Right lobe of liver (tissue), 4 donors: Measurements from ENCODE around the gene GNB4.

ENCODE experiments used
- POLR2A ChIP-seq: fragments of 450-650 bp; IDR thresholded peaks from one replicate; pipeline ENCODE4 v1.6.1; 2017; ENCODE audit warnings: antibody characterized with exemption, mild to moderate bottlenecking
- TF ChIP-seq, protein P1 (sequence below), 4 donors: fragments of 200-600 bp in 3 of 4; fragments of 450-650 bp in 1 of 4; IDR thresholded peaks; one replicate each; pipeline versions ENCODE4 v1.5.1 to v1.8.0; 2016 to 2022; ENCODE audit warnings: antibody characterized with exemption in 4 of 4, mild to moderate bottlenecking in 2 of 4
- donor health status: DM: no; HTN: no; CAD: no.
- donor health status: DM: no; HTN: no; CAD: no.
- donor health status: DM: no; HTN: yes; CAD: no.

DNA sequence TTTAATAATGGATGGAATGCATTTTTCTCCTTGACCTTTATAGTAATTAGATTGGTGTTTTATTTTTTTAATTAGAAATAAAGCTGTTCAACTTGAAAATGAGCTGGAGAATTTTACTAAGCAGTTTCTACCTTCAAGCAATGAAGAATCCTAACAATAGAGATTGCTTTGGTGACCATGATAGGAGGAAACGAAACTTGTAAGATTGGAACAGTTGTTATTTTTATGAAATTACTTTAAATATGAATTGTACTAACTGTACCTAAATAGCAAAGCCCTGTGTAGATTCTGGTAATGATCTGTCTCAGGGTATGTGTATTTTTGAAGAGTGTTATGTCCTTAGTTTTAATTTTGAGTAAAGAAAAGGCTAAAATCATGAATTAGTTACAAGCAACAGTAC is 59.4 kb downstream of the GNB4 start:
- TF ChIP-seq, protein P1, sequence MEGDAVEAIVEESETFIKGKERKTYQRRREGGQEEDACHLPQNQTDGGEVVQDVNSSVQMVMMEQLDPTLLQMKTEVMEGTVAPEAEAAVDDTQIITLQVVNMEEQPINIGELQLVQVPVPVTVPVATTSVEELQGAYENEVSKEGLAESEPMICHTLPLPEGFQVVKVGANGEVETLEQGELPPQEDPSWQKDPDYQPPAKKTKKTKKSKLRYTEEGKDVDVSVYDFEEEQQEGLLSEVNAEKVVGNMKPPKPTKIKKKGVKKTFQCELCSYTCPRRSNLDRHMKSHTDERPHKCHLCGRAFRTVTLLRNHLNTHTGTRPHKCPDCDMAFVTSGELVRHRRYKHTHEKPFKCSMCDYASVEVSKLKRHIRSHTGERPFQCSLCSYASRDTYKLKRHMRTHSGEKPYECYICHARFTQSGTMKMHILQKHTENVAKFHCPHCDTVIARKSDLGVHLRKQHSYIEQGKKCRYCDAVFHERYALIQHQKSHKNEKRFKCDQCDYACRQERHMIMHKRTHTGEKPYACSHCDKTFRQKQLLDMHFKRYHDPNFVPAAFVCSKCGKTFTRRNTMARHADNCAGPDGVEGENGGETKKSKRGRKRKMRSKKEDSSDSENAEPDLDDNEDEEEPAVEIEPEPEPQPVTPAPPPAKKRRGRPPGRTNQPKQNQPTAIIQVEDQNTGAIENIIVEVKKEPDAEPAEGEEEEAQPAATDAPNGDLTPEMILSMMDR (IDR thresholded peaks at IDR 0.05), result no peak
- no peak for TF ChIP-seq POLR2A
